GM12878 (cell line): ENCODE data around the gene XRCC6. TPM values are rescaled to one million over a fixed set of nuclear protein-coding genes. Genes with fewer than 3 reads are reported as not detected.

Source experiments
- ATAC-seq: fragments of 200-7000 bp; cut with Tn5 transposase; 3 replicates; pipeline ENCODE4 v1.9.1; 2020; ENCODE audit warnings: mild to moderate bottlenecking, moderate library complexity
- BruUV-seq: library from RNA; stranded (reverse); fragments of 400-500 nt; replicated peaks from 2 replicates; lab custom pipeline; 2021; lab: Mats Ljungman, UMichigan
- CTCF ChIA-PET: fragments of 300-600 bp; sonication (Branson Sonifier 250); formaldehyde crosslinking; extraction: SDS; loops from one replicate; lab custom pipeline; 2021; ENCODE audit warnings: inconsistent platforms; lab: Yijun Ruan, JAX
- POLR2A ChIA-PET: fragments of 350-600 bp; formaldehyde crosslinking; extraction: SDS; loops from one replicate; lab custom pipeline; 2021; ENCODE audit warnings: inconsistent platforms; lab: Charles Lee
- RAD21 ChIA-PET: fragments of 300-600 bp; sonication (Branson Sonifier 250); formaldehyde crosslinking; loops from one replicate; lab custom pipeline; 2023; ENCODE audit warnings: antibody characterized with exemption; ENCODE audit not compliant: unreplicated experiment; lab: Charles Lee
- SMC1A ChIA-PET: fragments of 300-600 bp; sonication (Branson Sonifier 250); formaldehyde crosslinking; loops from one replicate; lab custom pipeline; 2023; ENCODE audit not compliant: unreplicated experiment, uncharacterized antibody; lab: Charles Lee
- DNase-seq: peaks from one replicate; pipeline ENCODE4 v3.0.0-alpha.2; 2011; ENCODE audit warnings: low read depth, low spot score
- FAIRE-seq: peaks from 3 replicates; lab custom pipeline; 2011; peaks lifted over from hg19 to GRCh38; lab: Jason Lieb, UNC
- H2AFZ ChIP-seq: 2 replicates; pipeline ENCODE4 v1.6.0; 2011; ENCODE audit warnings: low read depth, low read length, control low read depth; ENCODE audit not compliant: control insufficient read depth
- H3K27ac ChIP-seq: 2 replicates; pipeline ENCODE4 v1.5.1; 2011; ENCODE audit warnings: control low read depth; ENCODE audit not compliant: control insufficient read depth, insufficient read depth
- H3K27me3 ChIP-seq, 2 experiments: replicated peaks in 1 of 2; 2 replicates each; pipeline versions ENCODE4 v1.6.0 to v1.6.1; 2011; ENCODE audit warnings: low read length in 1 of 2; ENCODE audit not compliant: control insufficient read depth in 2 of 2, insufficient read depth in 2 of 2
- H3K36me3 ChIP-seq, 2 experiments: 2 replicates each; pipeline ENCODE4 v1.5.1; 2011; ENCODE audit warnings: low read length in 1 of 2; ENCODE audit not compliant: control insufficient read depth in 2 of 2, insufficient read depth in 2 of 2
- H3K4me1 ChIP-seq: 2 replicates; pipeline ENCODE4 v1.6.1; 2011; ENCODE audit warnings: mild to moderate bottlenecking, low read length, moderate library complexity, mixed read lengths; ENCODE audit not compliant: control insufficient read depth, insufficient read depth
- H3K4me2 ChIP-seq: 2 replicates; pipeline ENCODE4 v1.6.0; 2011; ENCODE audit warnings: control low read depth; ENCODE audit not compliant: control insufficient read depth, insufficient read depth
- H3K4me3 ChIP-seq: fragments of 200-600 bp; sonication (generic); 2 replicates; pipeline ENCODE4 v1.5.1; 2016
- H3K79me2 ChIP-seq: 2 replicates; pipeline ENCODE4 v1.6.0; 2011; ENCODE audit warnings: low read length; ENCODE audit not compliant: control insufficient read depth, insufficient read depth
- H3K9ac ChIP-seq: 2 replicates; pipeline ENCODE4 v1.8.0; 2011; ENCODE audit warnings: low read length, control low read depth, mixed read lengths; ENCODE audit not compliant: control insufficient read depth, insufficient read depth
- H3K9me3 ChIP-seq: replicated peaks from 3 replicates; pipeline ENCODE4 v1.5.1; 2011; ENCODE audit warnings: mild to moderate bottlenecking, low read length; ENCODE audit not compliant: control insufficient read depth, insufficient read depth
- H4K20me1 ChIP-seq: 2 replicates; pipeline ENCODE4 v1.6.0; 2011; ENCODE audit not compliant: control insufficient read depth, insufficient read depth
- BMI1 ChIP-seq: fragments of 450-650 bp; IDR thresholded peaks from 2 replicates; pipeline ENCODE4 v1.6.1; 2016; ENCODE audit warnings: mild to moderate bottlenecking, moderate library complexity, borderline replicate concordance
- MYC ChIP-seq: IDR thresholded peaks from 2 replicates; pipeline ENCODE4 v1.6.1; 2011; ENCODE audit warnings: mild to moderate bottlenecking, low read length, moderate library complexity, inconsistent platforms; ENCODE audit not compliant: insufficient read depth, insufficient replicate concordance, insufficient read length, severe bottlenecking
- POLR2A ChIP-seq: IDR thresholded peaks from 2 replicates; pipeline ENCODE4 v1.6.1; 2011; ENCODE audit warnings: low read depth, mild to moderate bottlenecking, low read length
- RELB ChIP-seq: fragments of 450-650 bp; IDR thresholded peaks from 2 replicates; pipeline ENCODE4 v1.6.1; 2017; ENCODE audit warnings: low read depth, mild to moderate bottlenecking, moderate library complexity
- SMAD1 ChIP-seq: fragments of 450-650 bp; IDR thresholded peaks from 2 replicates; pipeline ENCODE4 v1.6.1; 2018; ENCODE audit warnings: mild to moderate bottlenecking, low read depth; ENCODE audit not compliant: partially characterized antibody
- ZNF207 ChIP-seq: fragments of 450-650 bp; IDR thresholded peaks from 2 replicates; pipeline ENCODE4 v1.6.1; 2014; ENCODE audit warnings: antibody characterized with exemption, mild to moderate bottlenecking, borderline replicate concordance
- ZSCAN29 ChIP-seq: fragments of 450-650 bp; IDR thresholded peaks from 2 replicates; pipeline ENCODE4 v1.6.1; 2017; ENCODE audit warnings: mild to moderate bottlenecking, moderate library complexity
- WGBS: methylation state at CpG from one replicate; pipeline ENCODE4 v1.1.6; 2016; ENCODE audit warnings: low lambda C conversion rate; ENCODE audit not compliant: insufficient replicate concordance, insufficient coverage; ENCODE audit errors: missing lambda C conversion rate; 5-methylcytosine and 5-hydroxymethylcytosine counted together
- in situ Hi-C: fragments of 300-500 bp; cut with MboI; formaldehyde crosslinking; loops from 9 replicates; pipeline ENCODE4 v1.14.3; 2018; ENCODE audit warnings: mixed read lengths
- intact Hi-C: fragments of 100-400 bp; cut with micrococcal nuclease; formaldehyde crosslinking; loops from one replicate; pipeline ENCODE4 v1.14.2; 2022; ENCODE audit not compliant: unreplicated experiment
- polyA plus RNA-seq, 11 experiments: library from polyadenylated mRNA; depleted of rRNA in 4 of 11; unstranded in 6 of 11; stranded (reverse) in 5 of 11; fragments of >200 nt; fragmentation: Nextera tagmentation in 4 of 11; fragmentation: Illumina TruSeq in 1 of 11; extraction: Ambion mirVana in 4 of 11; extraction: Trizol in 1 of 11; gene quantifications; 1 replicate in 1 of 11; 2 replicates in 10 of 11; pipeline versions ENCODE4 v1.2.1 to v1.2.3, GENCODE V29; 2011 to 2016; ENCODE audit warnings: inconsistent platforms in 2 of 11, missing spikeins in 2 of 11, low read depth in 1 of 11
- total RNA-seq, 4 experiments: library from RNA; depleted of rRNA in 3 of 4; stranded (reverse); fragments of >200 nt in 3 of 4; fragmentation: Illumina TruSeq in 1 of 4; extraction: Trizol in 1 of 4; gene quantifications; 2 replicates each; pipeline versions ENCODE4 v1.2.1 to v1.2.3, GENCODE V29; 2013 to 2021
- TF ChIP-seq, protein P1 (sequence below): fragments of 150-350 bp; IDR thresholded peaks from 2 replicates; pipeline ENCODE4 v1.6.1; 2016; ENCODE audit warnings: low read depth, low read length
- TF ChIP-seq, protein P2 (sequence below), 3 experiments: IDR thresholded peaks in 2 of 3; conservative IDR thresholded peaks in 1 of 3; 2 replicates each; pipeline ENCODE4 v1.5.1; 2011; ENCODE audit warnings: low read depth in 3 of 3, low read length in 3 of 3, mild to moderate bottlenecking in 3 of 3, control low read depth in 2 of 3, moderate library complexity in 2 of 3, inconsistent platforms in 1 of 3, mixed read lengths in 1 of 3; ENCODE audit not compliant: control insufficient read depth in 2 of 3, insufficient read depth in 1 of 3; ENCODE audit errors: extremely low read depth in 1 of 3

The XRCC6 gene
- total and polyA plus RNA-seq, 10 of the 15 experiments (the other 5 are each of a cell fraction or from before 2014, with no cell fraction given) = 186 to 718 (median 348) TPM

GRCh38 chr22:41650821-41651220 lies 29.7 kb downstream of the XRCC6 start:
- H3K27me3 ChIP-seq = no peaks in the 10 kb centered on the region
- intact Hi-C loops (no loop called here), in situ Hi-C loops (no loop called here)
- SMC1A ChIA-PET = interaction anchor here (0.9 to 1.7 kb wide), 2 partner anchors 10 to 13 kb away, joined by 3 to 7 read pairs; no protein-coding TSS in a partner anchor
- peaks cover 18 to 46% of the 10 kb centered on the region in 2 experiments for H3K36me3 ChIP-seq
- 99% methylated on average over 11 of the region's 11 CpGs for WGBS
- no peak overlapping the region for H3K4me2 ChIP-seq
- H3K4me1 ChIP-seq = no peaks in the 10 kb centered on the region
- no peak overlapping the region for H3K27ac ChIP-seq
- FAIRE-seq (no peak), DNase-seq (no peak), ATAC-seq (no peak)
- CTCF ChIA-PET = interaction anchor here (1.3 to 1.7 kb wide), 2 partner anchors 9 to 47 kb away, joined by 3 to 6 read pairs; no protein-coding TSS in a partner anchor
- RAD21 ChIA-PET = interaction anchor here (0.6 kb wide), 1 partner anchor 314 kb away, joined by 3 read pairs; no protein-coding TSS in a partner anchor
- H3K79me2 ChIP-seq = no peaks in the 10 kb centered on the region; the same call in 1 of the 2 replicates
- H3K9me3 ChIP-seq = no peaks in the 10 kb centered on the region
- TF ChIP-seq, protein P1, sequence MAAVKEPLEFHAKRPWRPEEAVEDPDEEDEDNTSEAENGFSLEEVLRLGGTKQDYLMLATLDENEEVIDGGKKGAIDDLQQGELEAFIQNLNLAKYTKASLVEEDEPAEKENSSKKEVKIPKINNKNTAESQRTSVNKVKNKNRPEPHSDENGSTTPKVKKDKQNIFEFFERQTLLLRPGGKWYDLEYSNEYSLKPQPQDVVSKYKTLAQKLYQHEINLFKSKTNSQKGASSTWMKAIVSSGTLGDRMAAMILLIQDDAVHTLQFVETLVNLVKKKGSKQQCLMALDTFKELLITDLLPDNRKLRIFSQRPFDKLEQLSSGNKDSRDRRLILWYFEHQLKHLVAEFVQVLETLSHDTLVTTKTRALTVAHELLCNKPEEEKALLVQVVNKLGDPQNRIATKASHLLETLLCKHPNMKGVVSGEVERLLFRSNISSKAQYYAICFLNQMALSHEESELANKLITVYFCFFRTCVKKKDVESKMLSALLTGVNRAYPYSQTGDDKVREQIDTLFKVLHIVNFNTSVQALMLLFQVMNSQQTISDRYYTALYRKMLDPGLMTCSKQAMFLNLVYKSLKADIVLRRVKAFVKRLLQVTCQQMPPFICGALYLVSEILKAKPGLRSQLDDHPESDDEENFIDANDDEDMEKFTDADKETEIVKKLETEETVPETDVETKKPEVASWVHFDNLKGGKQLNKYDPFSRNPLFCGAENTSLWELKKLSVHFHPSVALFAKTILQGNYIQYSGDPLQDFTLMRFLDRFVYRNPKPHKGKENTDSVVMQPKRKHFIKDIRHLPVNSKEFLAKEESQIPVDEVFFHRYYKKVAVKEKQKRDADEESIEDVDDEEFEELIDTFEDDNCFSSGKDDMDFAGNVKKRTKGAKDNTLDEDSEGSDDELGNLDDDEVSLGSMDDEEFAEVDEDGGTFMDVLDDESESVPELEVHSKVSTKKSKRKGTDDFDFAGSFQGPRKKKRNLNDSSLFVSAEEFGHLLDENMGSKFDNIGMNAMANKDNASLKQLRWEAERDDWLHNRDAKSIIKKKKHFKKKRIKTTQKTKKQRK = no peak
- POLR2A ChIA-PET = interaction anchor here (0.5 to 1.3 kb wide), 3 partner anchors 34 to 812 kb away, joined by 3 read pairs; no protein-coding TSS in a partner anchor
- H2AFZ ChIP-seq = no peak overlapping the region
- H4K20me1 ChIP-seq = no peaks in the 10 kb centered on the region
- no peak overlapping the region for H3K4me3 ChIP-seq
- H3K9ac ChIP-seq = no peak overlapping the region
- BruUV-seq = no TSS peak

- Histone ChIP-seq H3K27me3 (no peaks in the 10 kb centered on the region), H3K27ac (no peak overlapping the region), H3K79me2 (no peaks in the 10 kb centered on the region), H3K9ac (no peak overlapping the region), H4K20me1 (no peaks in the 10 kb centered on the region), H3K36me3 (peaks cover 22 to 56% of the 10 kb centered on the region in 2 experiments), H2AFZ (no peak overlapping the region), H3K4me2 (no peak overlapping the region), H3K9me3 (no peaks in the 10 kb centered on the region), H3K4me3 (no peak overlapping the region), H3K4me1 (no peaks in the 10 kb centered on the region)
- intact Hi-C loops (no loop called here), in situ Hi-C loops (no loop called here)
- RAD21 ChIA-PET = no interaction called here
- WGBS = 86% methylated on average over 3 of the region's 3 CpGs
- FAIRE-seq (no peak), DNase-seq (no peak), ATAC-seq (no peak)
- POLR2A ChIA-PET = interaction anchor here (0.5 to 1.0 kb wide), 3 partner anchors 16 to 73 kb away, joined by 3 to 6 read pairs (median 4); no protein-coding TSS in a partner anchor
- CTCF ChIA-PET = interaction anchor here (0.9 to 3.6 kb wide), 3 partner anchors 12 to 93 kb away, joined by 3 to 24 read pairs (median 3); no protein-coding TSS in a partner anchor
- SMC1A ChIA-PET = interaction anchor here (0.6 to 1.4 kb wide), 2 partner anchors 13 to 16 kb away, joined by 3 read pairs; no protein-coding TSS in a partner anchor
- no TSS peak for BruUV-seq
- TF ChIP-seq POLR2A (no peak), SMAD1 (no peak), ZNF207 (no peak), ZSCAN29 (no peak), RELB (no peak), MYC (no peak), BMI1 (no peak)
- TF ChIP-seq, protein P2, sequence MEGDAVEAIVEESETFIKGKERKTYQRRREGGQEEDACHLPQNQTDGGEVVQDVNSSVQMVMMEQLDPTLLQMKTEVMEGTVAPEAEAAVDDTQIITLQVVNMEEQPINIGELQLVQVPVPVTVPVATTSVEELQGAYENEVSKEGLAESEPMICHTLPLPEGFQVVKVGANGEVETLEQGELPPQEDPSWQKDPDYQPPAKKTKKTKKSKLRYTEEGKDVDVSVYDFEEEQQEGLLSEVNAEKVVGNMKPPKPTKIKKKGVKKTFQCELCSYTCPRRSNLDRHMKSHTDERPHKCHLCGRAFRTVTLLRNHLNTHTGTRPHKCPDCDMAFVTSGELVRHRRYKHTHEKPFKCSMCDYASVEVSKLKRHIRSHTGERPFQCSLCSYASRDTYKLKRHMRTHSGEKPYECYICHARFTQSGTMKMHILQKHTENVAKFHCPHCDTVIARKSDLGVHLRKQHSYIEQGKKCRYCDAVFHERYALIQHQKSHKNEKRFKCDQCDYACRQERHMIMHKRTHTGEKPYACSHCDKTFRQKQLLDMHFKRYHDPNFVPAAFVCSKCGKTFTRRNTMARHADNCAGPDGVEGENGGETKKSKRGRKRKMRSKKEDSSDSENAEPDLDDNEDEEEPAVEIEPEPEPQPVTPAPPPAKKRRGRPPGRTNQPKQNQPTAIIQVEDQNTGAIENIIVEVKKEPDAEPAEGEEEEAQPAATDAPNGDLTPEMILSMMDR (IDR thresholded peaks at IDR 0.05 in 2 of 3, conservative IDR thresholded peaks at IDR 0.05 in 1 of 3; ENCODE audit: control insufficient read depth in 2 of 3, extremely low read depth in 1 of 3, insufficient read depth in 1 of 3, low read depth in 3 of 3, low read length in 3 of 3) = no peak
Measured at GRCh38 chr22:41654322-41654721, 33.2 kb downstream of the XRCC6 start.
